Brain microvascular endothelial cell (primary cell): ENCODE measurements around the gene BOD1.

Experiments
- DNase-seq: peaks from one replicate; pipeline ENCODE4 v3.0.0-alpha.2; 2020
- H3K27ac ChIP-seq: fragments of 250-450 bp; sonication (Bioruptor Pico); 2 replicates; pipeline ENCODE4 v1.5.1; 2020; ENCODE audit warnings: mild to moderate bottlenecking, moderate library complexity
- H3K27me3 ChIP-seq: fragments of 250-450 bp; sonication (Bioruptor Pico); replicated peaks from 2 replicates; pipeline ENCODE4 v1.5.1; 2020; ENCODE audit warnings: mild to moderate bottlenecking
- H3K36me3 ChIP-seq: fragments of 250-450 bp; sonication (Bioruptor Pico); replicated peaks from 2 replicates; pipeline ENCODE4 v1.5.1; 2020; ENCODE audit warnings: mild to moderate bottlenecking
- H3K4me3 ChIP-seq: 2 replicates; pipeline ENCODE4 v1.5.1; 2011; ENCODE audit warnings: low read depth, mild to moderate bottlenecking, control low read depth, low read length, moderate library complexity
- CTCF ChIP-seq: IDR thresholded peaks from 2 replicates; pipeline ENCODE4 v1.5.1; 2011; ENCODE audit warnings: low read depth, mild to moderate bottlenecking, moderate library complexity, low read length, control low read depth, inconsistent platforms; ENCODE audit errors: missing control alignments
- in situ Hi-C: cut with HindIII; loops from 2 replicates; pipeline ENCODE4 v1.10.0; 2017; ENCODE audit warnings: low sequenced_read_pairs, low pct_ligation_motif_present

BOD1 gene

GRCh38 chr5:173643964-173644363 is 27.5 kb upstream of the BOD1 start:
- DNase-seq: no peak
- peaks cover 2% of the 10 kb centered on the region for H3K27me3 ChIP-seq
- H3K4me3 ChIP-seq: no peak overlapping the region

GRCh38 chr5:173642895-173643481 is 26.5 kb upstream of the BOD1 start:
- Histone ChIP-seq H3K27ac (no peak overlapping the region), H3K36me3 (no peaks in the 10 kb centered on the region), H3K4me3 (no peak overlapping the region), H3K27me3 (peaks cover 2% of the 10 kb centered on the region)
- in situ Hi-C loops: loop anchor here (25.0 kb wide), 1 partner anchor 294 kb away; no protein-coding TSS in a partner anchor
- TF ChIP-seq CTCF: no peak
- no peak for DNase-seq

More at GRCh38 chr5:173643964-173644363, 27.5 kb upstream of the BOD1 start:
- in situ Hi-C loops: loop anchor here (25.0 kb wide), 1 partner anchor 293 kb away; no protein-coding TSS in a partner anchor
- no peak for TF ChIP-seq CTCF
- Histone ChIP-seq H3K36me3 (no peaks in the 10 kb centered on the region), H3K27ac (no peak overlapping the region)

DNA sequence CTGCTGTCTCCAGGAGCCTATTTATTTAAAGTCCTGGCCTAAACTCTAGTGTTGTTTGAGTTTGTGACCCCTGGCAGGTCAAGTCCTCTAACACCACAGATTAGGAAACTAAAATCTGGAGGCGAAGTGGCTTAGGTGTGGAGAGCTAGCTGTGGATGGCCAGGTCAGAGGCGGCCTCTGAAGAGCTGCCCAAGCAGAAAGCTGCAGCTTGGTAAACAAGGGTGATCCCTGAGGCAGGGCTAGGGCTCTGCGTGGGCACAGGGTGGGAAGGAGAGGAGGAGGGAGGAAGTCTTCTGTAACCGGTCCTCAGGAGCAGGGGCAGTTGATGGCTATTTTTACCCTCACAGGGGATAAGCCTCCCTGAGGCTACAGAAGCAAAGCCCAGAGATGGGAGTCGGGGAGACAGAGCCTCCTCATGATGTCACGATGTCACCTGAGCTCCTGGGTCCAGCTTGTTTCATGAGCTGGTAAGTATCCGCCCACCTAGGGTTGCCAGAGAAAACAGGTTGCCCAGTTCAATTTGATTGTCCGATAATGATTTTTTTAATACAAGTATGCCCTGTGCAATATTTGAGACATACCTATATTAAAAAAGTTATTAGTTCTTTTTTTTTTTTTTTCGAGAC is 25.9 kb upstream of the BOD1 start:
- DNase-seq: no peak
- H3K27ac ChIP-seq: no peak overlapping the region
- peaks cover 2% of the 10 kb centered on the region for H3K27me3 ChIP-seq
- in situ Hi-C loops: loop anchor here (25.0 kb wide), 1 partner anchor 295 kb away; no protein-coding TSS in a partner anchor
- H3K4me3 ChIP-seq: no peak overlapping the region
- TF ChIP-seq CTCF: no peak
- no peaks in the 10 kb centered on the region for H3K36me3 ChIP-seq

GRCh38 chr5:173640156-173640804 is 23.8 kb upstream of the BOD1 start:
- Histone ChIP-seq H3K4me3 (no peak overlapping the region), H3K27ac (no peak overlapping the region), H3K27me3 (peaks cover 2% of the 10 kb centered on the region), H3K36me3 (no peaks in the 10 kb centered on the region)
- in situ Hi-C loops: loop anchor here (25.0 kb wide), 1 partner anchor 297 kb away; no protein-coding TSS in a partner anchor
- no peak for DNase-seq
- TF ChIP-seq CTCF: no peak

GRCh38 chr5:173638126-173639040 is 21.9 kb upstream of the BOD1 start:
- in situ Hi-C loops: loop anchor here (25.0 kb wide), 1 partner anchor 299 kb away; no protein-coding TSS in a partner anchor
- no peaks in the 10 kb centered on the region for H3K36me3 ChIP-seq
- H3K4me3 ChIP-seq: no peak overlapping the region
- H3K27ac ChIP-seq: no peak overlapping the region
- TF ChIP-seq CTCF: no peak
- DNase-seq: no peak
- H3K27me3 ChIP-seq: no peaks in the 10 kb centered on the region
